SK-N-SH treated with all-trans-retinoic acid at 6 μM for 48 hours (cell line): ENCODE measurements around the gene LCE3A.

Experiments
- ATAC-seq: fragments of 200-7000 bp; cut with Tn5 transposase; 3 replicates; pipeline ENCODE4 v1.9.1; 2020; ENCODE audit warnings: mild to moderate bottlenecking, moderate library complexity
- ARNTL ChIP-seq: fragments of 450-650 bp; formaldehyde crosslinking; IDR thresholded peaks from 2 replicates; pipeline ENCODE4 v1.5.0; 2020; ENCODE audit warnings: low read depth, mild to moderate bottlenecking, moderate library complexity, borderline replicate concordance
- BACH2 ChIP-seq: fragments of 250-450 bp; sonication (Bioruptor Pico); IDR thresholded peaks from 2 replicates; pipeline ENCODE4 v1.9.0; 2021; ENCODE audit warnings: mild to moderate bottlenecking, borderline replicate concordance
- CREB5 ChIP-seq: fragments of 250-450 bp; sonication (Bioruptor Pico); IDR thresholded peaks from 2 replicates; pipeline ENCODE4 v1.5.1; 2020; ENCODE audit warnings: low read depth, mild to moderate bottlenecking, moderate library complexity
- CSDC2 ChIP-seq: fragments of 250-450 bp; sonication (Bioruptor Pico); IDR thresholded peaks from 2 replicates; pipeline ENCODE4 v1.5.0; 2020; ENCODE audit warnings: mild to moderate bottlenecking, moderate library complexity
- CSRNP3 ChIP-seq: fragments of 250-450 bp; sonication (Bioruptor Pico); IDR thresholded peaks from 2 replicates; pipeline ENCODE4 v1.5.1; 2021; ENCODE audit warnings: mild to moderate bottlenecking, moderate library complexity
- ESRRG ChIP-seq: fragments of 250-450 bp; sonication (Bioruptor Pico); IDR thresholded peaks from 2 replicates; pipeline ENCODE4 v1.6.1; 2021; ENCODE audit warnings: mild to moderate bottlenecking
- ISL1 ChIP-seq: fragments of 250-450 bp; sonication (Bioruptor Pico); IDR thresholded peaks from 2 replicates; pipeline ENCODE4 v2.1.2; 2022; ENCODE audit warnings: mild to moderate bottlenecking, moderate library complexity
- OSR1 ChIP-seq: fragments of 250-450 bp; sonication (Bioruptor Pico); IDR thresholded peaks from 2 replicates; pipeline ENCODE4 v1.8.0; 2022; ENCODE audit warnings: moderate library complexity, mild to moderate bottlenecking, inconsistent platforms
- PPARA ChIP-seq: fragments of 250-450 bp; sonication (Bioruptor Pico); IDR thresholded peaks from 2 replicates; pipeline ENCODE4 v1.5.0; 2020; ENCODE audit warnings: mild to moderate bottlenecking, borderline replicate concordance
- RARB ChIP-seq: fragments of 250-450 bp; sonication (Bioruptor Pico); IDR thresholded peaks from 2 replicates; pipeline ENCODE4 v1.8.0; 2021; ENCODE audit warnings: mild to moderate bottlenecking, moderate library complexity
- SNAI2 ChIP-seq: fragments of 250-450 bp; sonication (Bioruptor Pico); IDR thresholded peaks from 2 replicates; pipeline ENCODE4 v1.5.0; 2020; ENCODE audit warnings: mild to moderate bottlenecking, moderate library complexity
- TCF4 ChIP-seq: fragments of 250-450 bp; sonication (Bioruptor Pico); IDR thresholded peaks from 2 replicates; pipeline ENCODE4 v1.8.0; 2021; ENCODE audit warnings: mild to moderate bottlenecking, moderate library complexity, borderline replicate concordance
- TOX ChIP-seq: fragments of 250-450 bp; sonication (Bioruptor Pico); IDR thresholded peaks from 2 replicates; pipeline ENCODE4 v1.8.0; 2021; ENCODE audit warnings: mild to moderate bottlenecking, moderate library complexity, borderline replicate concordance
- TSHZ2 ChIP-seq: fragments of 250-450 bp; sonication (Bioruptor Pico); IDR thresholded peaks from 2 replicates; pipeline ENCODE4 v1.5.0; 2020; ENCODE audit warnings: mild to moderate bottlenecking, moderate library complexity
- ZFP30 ChIP-seq: fragments of 450-650 bp; formaldehyde crosslinking; IDR thresholded peaks from 2 replicates; pipeline ENCODE4 v1.5.0; 2022; ENCODE audit warnings: mild to moderate bottlenecking, moderate library complexity
- ZNF565 ChIP-seq: fragments of 450-650 bp; formaldehyde crosslinking; conservative IDR thresholded peaks from 2 replicates; pipeline ENCODE4 v1.5.0; 2020; ENCODE audit warnings: low read depth, mild to moderate bottlenecking, moderate library complexity
- ZNF70 ChIP-seq: fragments of 450-650 bp; formaldehyde crosslinking; IDR thresholded peaks from 2 replicates; pipeline ENCODE4 v1.5.0; 2020; ENCODE audit warnings: mild to moderate bottlenecking, moderate library complexity
- ZNF8 ChIP-seq: fragments of 450-650 bp; formaldehyde crosslinking; IDR thresholded peaks from 2 replicates; pipeline ENCODE4 v1.5.0; 2020; ENCODE audit warnings: mild to moderate bottlenecking, moderate library complexity
- TF ChIP-seq, protein P1 (sequence below): fragments of 250-450 bp; sonication (Bioruptor Pico); IDR thresholded peaks from 2 replicates; pipeline ENCODE4 v1.8.0; 2020; ENCODE audit warnings: mild to moderate bottlenecking, moderate library complexity, borderline replicate concordance
- TF ChIP-seq, protein P2 (sequence below): fragments of 250-450 bp; sonication (Bioruptor Pico); IDR thresholded peaks from 2 replicates; pipeline ENCODE4 v1.8.0; 2021; ENCODE audit warnings: low read depth, mild to moderate bottlenecking, moderate library complexity, borderline replicate concordance

Gene LCE3A

DNA sequence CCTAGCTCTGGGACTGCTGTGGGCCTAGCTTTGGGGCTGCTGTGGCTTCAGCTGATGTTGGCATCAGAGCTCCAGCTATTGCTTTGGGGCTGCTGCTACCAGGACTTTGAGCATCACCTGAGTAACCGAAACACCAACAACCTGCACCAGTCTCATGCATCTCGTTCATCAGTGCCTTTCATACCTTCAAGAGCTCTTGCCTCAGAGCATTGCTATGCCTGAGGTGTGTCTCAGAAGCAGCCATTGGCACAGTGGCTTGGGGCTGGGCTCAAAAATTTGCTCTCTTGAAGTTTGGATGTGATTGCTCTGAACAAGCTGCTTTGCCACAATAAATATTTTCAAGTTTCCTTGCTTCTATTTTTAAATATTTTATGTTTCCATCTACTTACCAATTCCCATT is 33.6 kb upstream of the LCE3A start (continued):
- TF ChIP-seq RARB (CRISPR knock-in tag) (no peak), ZFP30 (CRISPR knock-in tag) (no peak)

GRCh38 chr1:152654110-152654509 is 31.2 kb upstream of the LCE3A start:
- peak; percentile 95 for ATAC-seq
- no peak for TF ChIP-seq TSHZ2 (CRISPR knock-in tag)
- TF ChIP-seq CSRNP3 (CRISPR knock-in tag) = no peak
- no peak for TF ChIP-seq ZFP30 (CRISPR knock-in tag)
- no peak for TF ChIP-seq ZNF70 (CRISPR knock-in tag)
- TF ChIP-seq ARNTL (CRISPR knock-in tag) = no peak
- TF ChIP-seq CREB5 (CRISPR knock-in tag) = no peak
- no peak for TF ChIP-seq CSDC2 (CRISPR knock-in tag)
- TF ChIP-seq BACH2 (CRISPR knock-in tag) = no peak
- no peak for TF ChIP-seq ESRRG (CRISPR knock-in tag)
- TF ChIP-seq TCF4 (CRISPR knock-in tag) = no peak
- TF ChIP-seq, protein P1, sequence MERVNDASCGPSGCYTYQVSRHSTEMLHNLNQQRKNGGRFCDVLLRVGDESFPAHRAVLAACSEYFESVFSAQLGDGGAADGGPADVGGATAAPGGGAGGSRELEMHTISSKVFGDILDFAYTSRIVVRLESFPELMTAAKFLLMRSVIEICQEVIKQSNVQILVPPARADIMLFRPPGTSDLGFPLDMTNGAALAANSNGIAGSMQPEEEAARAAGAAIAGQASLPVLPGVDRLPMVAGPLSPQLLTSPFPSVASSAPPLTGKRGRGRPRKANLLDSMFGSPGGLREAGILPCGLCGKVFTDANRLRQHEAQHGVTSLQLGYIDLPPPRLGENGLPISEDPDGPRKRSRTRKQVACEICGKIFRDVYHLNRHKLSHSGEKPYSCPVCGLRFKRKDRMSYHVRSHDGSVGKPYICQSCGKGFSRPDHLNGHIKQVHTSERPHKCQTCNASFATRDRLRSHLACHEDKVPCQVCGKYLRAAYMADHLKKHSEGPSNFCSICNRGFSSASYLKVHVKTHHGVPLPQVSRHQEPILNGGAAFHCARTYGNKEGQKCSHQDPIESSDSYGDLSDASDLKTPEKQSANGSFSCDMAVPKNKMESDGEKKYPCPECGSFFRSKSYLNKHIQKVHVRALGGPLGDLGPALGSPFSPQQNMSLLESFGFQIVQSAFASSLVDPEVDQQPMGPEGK = no peak
- no peak for TF ChIP-seq ZNF565 (CRISPR knock-in tag)
- TF ChIP-seq OSR1 (CRISPR knock-in tag) = no peak
- no peak for TF ChIP-seq PPARA (CRISPR knock-in tag)
- no peak for TF ChIP-seq ISL1 (CRISPR knock-in tag)
- no peak for TF ChIP-seq TOX (CRISPR knock-in tag)
- no peak for TF ChIP-seq RARB (CRISPR knock-in tag)

DNA sequence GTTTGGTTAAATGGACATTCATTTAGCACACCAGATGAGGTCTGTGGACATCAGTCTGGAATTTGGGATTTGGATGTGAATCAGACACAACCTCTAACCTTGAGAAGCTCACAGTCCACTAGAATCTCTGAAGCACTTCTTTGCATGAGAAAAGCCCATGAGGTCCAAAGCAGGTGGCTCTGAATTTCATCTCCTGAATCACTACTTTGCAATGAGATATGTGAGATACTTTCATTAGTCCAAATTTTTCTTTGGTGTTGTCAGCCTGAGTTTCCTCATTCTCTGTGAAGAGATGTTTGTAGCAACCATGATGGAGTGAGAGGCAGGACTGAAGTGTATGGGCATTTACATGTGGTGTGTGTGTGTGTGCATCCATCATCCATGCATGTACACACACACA is 23.8 kb upstream of the LCE3A start:
- no peak for ATAC-seq
- TF ChIP-seq, protein P2, sequence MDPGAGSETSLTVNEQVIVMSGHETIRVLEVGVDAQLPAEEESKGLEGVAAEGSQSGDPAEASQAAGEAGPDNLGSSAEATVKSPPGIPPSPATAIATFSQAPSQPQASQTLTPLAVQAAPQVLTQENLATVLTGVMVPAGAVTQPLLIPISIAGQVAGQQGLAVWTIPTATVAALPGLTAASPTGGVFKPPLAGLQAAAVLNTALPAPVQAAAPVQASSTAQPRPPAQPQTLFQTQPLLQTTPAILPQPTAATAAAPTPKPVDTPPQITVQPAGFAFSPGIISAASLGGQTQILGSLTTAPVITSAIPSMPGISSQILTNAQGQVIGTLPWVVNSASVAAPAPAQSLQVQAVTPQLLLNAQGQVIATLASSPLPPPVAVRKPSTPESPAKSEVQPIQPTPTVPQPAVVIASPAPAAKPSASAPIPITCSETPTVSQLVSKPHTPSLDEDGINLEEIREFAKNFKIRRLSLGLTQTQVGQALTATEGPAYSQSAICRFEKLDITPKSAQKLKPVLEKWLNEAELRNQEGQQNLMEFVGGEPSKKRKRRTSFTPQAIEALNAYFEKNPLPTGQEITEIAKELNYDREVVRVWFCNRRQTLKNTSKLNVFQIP (CRISPR knock-in tag) = no peak
- TF ChIP-seq CSDC2 (CRISPR knock-in tag) (no peak), RARB (CRISPR knock-in tag) (no peak), ZNF8 (CRISPR knock-in tag) (no peak), PPARA (CRISPR knock-in tag) (no peak), SNAI2 (CRISPR knock-in tag) (no peak)
- TF ChIP-seq, protein P1 = no peak
